ENCODE measurements around the gene GRM8.
"Not testable (repeated sequence)": the region's sequence is repeated elsewhere in the genome, so short reads cannot be mapped to it uniquely, and the experiment has no call there.

Gene GRM8

DNA sequence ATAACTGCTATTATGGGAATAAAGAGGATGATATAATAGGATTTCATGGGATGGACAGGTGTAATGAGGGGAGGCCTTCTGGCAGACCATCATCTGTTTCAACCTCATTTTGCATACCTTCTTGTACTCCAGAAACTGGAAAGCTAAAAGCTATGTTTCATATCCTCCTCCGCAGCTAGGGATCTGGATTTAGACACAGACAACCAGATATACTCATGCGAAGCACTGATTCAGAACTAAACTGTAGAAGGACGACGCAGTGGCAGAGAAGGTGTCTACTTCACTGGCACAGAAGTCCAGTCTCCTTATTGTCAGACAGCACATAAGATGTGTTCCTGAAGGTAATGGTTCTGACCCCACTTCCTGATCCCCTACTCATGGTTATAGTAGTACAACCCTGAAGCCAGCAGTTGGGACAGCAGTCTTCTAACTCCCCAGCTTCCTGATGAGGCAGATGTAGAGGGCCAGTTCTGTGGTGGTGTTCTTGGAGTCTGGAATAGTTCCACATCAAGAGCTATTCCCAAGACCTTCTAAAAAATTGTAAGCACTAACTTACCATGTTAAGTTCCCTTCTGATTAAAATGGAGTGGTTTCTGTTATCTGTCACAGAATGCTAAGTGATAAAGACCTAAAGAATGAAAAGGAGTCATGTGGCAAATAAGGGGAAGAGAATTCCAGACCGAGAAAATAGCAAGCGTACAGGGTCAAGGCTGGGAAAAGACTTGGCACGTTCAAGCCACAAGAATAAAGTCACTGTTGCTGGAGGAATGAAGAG is 550.3 kb downstream of the GRM8 start:
- no peak for DNase-seq

DNA sequence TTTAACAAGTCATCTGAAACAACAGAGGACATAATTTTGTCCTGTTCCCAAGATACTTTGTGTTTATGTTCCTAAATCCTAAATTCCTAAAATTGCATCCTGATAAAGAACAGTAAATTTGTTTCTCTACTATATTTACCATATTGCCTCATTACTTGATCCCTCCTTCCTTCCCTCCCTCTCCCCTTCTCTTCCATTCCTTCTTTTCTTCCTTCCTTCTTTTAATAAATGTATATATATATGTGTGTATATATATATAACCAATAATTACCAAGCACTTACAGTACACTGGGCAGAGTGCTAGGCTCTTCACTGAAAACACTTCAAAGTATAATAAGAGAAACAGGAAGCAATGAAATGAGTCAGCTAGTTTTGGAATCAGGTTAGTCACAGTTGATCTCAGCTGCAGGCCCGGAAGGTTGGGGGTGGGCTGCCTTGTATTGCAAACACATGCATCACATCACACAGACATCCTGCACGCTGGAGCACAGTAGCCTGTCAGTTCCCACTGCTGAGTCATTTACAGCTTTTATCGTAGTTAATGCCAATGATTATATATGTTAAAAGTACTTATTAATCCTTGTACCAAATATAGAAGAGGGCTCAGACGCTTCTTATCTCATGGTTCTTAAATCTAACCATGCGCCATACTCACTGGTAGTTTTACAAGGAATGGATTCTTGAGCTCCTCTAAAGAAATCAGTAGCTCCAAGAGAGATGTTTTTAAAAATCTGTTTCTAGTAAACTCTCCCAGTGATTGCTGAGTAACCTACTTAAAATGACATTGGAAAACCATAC is 551.7 kb downstream of the GRM8 start:
- peak; percentile 76 to 85 for DNase-seq

DNA sequence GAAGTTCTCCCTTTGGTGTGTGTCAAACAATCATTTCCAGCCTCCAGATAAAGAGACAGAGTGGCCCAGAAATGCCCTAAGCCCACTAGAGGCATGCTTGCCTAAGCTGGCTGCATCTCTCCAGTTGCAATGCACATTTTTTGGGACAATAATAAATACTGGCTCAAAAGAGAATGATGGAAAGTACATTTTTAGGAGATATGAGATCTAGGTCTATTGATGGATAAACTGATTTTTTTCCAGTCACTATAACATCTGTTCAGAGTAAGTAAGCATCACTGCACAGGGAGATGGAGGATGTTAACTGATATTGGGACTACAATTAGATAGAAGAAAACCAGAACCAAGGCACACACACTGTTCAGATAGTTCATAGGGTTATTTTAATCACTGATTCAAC is 553.0 kb downstream of the GRM8 start:
- no peak for DNase-seq

DNA sequence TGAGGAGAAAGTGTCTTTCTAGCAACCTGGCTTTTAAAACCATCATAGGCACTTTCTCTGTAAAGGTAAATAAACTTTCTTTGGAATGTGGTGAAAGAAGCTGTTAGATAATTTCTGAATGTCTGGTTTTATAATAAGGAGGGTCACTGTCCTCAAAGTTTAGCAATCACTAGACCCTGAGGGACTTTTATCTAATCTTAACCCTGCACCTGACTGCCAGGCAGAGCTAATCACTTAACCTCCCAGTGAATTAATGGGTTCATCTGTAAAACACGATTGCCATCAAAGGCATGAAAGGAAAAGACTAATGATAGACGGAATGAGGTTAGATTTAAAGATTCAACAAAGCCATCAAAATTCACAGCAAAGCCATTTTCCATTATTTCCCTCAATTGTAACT is 553.8 kb downstream of the GRM8 start:
- no peak for DNase-seq

DNA sequence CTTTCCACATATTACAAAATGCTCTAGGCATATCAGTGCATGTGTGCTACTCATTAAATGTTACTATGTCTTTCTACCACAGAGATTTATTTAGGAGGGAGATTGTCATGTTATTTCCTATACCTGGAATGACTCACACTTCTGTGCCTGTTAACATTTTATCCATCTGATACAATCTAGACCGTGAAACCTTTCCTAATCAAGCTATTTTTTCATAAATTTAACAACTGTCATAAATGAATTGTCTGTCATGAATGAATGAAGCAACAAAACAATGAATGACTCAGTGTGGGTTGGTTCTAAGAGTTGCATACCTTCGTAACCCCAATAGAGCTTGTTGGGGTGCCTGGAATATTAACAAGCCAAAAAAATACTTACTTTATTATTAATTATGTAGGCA is 554.3 kb downstream of the GRM8 start:
- no peak for DNase-seq

DNA sequence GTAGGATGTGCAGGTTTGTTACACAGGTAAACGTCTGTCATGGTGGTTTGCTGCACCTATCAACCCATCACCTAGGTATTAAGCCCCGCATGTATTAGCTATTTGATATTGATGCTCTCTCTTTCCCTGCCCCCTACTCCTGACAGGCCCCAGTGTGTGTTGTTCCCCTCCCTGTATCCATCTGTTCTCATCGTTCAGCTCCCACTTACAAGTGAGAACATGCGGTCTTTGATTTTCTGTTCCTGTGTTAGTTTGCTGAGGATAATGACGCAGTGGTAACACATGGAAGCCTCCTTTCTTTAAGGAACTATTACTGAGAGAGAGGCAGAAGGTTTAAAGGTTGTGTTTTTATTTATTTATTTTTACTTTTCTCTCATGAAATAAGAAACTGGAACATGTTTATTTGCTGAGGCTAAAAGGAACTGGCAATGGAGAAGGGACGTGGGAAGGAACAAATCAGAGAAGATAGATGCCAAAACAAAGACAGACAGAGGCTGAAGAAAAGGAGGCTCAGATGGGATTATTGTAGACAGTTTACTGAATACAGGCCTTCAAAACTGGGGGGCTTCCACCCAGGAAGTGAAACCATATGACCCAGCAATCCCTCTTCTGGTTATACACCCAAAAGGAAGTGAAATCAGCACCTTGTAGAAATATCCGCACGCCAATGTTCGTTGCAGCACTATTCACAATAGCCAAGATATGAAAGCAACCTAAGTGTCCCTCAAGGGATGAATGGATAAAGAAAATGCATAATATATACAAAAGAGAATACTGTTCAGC is 556.3 kb downstream of the GRM8 start:
- DNase-seq: peak in 1 of 2 donors; percentile 16

DNA sequence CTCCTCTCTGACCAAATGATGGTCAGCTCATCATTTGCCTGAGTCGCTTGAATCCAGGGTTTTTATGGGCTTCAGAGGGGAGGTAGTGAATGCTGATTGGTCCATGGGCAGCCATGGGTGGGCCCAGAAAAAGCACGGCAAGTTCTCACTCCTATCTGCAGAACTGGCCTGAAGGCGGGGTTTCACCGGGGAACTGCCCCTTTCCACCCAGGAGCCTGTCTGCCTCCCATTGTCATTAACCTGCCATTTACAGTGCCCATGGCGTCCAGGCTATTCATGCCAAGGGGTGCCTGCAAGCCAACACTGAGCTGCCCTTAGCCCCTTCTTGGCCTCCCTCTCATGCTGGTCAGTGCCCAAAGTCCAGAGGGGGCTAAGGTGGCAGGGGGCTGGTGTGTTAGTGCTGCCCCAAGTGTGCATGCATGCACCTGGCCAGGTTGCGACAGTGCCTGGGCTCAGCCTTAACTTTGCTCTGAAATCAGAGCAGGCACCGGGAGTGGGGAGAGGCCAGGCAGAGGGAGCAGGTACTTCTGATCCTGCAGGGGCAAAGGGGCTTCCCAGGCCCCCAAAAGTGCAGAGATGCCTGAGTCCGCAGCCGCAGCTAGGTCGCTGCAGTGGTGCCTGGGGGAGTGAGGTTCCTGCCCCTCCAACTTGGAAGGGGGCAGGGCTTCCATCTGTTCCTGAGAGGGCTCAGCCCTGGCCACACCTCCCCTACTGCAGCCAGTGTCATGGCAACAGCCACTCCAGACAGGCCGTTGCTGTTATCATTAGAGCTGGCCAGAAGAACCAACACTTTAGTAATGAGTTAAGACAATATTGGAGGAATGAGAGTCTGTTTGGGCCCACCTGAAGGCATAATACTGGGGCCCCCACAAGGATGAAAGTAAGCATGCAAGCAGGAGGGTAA is 561.6 kb downstream of the GRM8 start:
- DNase-seq: no peak

DNA sequence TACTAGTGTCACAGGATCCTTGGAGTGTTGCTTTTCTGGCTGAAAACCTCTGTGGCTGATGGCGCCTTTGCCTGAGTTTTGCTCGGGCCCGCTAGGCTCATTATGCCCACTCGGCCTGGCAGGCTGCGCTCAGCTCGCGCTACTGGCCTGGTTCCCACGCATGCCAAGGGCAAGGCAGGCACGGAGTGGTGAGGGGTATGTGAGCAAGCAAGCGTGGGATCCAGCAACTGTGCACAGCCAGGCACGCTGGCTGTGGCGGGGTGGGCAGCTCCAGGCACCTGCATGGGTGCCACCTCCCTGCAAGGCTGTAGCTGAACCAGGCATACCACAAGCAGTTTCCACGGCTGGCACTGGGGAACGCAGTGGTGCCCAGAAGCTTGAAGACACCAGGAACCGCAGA is 562.6 kb downstream of the GRM8 start:
- no peak for DNase-seq

DNA sequence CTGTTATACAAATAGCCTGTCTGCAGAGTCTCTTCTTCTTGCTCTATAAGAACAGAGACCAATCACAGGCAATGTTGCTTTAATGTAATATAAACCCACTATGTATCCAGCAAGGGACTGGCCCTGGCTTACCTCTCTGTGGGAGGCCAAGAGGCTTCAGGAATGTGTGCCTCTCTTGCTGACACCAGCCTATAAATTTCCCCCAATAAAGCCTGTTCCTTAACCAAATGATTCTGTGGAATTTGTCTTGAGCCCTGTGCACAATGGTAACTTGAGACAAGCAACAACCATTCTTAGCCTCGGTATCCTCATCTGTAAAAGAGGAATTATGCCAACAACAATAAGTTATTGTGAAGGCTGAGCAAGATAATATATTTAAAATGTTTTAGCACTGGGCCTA is 563.7 kb downstream of the GRM8 start:
- DNase-seq: no peak

DNA sequence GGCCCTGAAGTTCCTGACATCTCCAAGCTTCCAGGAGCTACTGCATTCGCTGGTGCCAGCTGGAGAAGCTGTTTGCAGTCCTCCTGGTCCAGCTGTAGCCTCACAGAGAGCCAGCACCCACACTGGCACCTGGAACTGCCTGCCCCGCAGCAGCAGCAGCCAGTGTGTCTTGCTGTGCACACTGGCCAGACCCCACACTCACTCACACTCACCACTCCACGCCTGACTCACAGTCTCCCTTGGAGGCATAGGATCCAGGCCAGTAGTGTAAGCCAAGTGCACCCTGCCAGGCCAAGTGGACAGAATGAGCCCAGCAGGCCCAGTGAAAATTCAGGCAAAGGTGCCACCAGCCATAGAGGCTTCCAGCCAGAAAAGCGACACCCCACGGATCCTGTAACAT is 566.3 kb downstream of the GRM8 start:
- no peak for DNase-seq

DNA sequence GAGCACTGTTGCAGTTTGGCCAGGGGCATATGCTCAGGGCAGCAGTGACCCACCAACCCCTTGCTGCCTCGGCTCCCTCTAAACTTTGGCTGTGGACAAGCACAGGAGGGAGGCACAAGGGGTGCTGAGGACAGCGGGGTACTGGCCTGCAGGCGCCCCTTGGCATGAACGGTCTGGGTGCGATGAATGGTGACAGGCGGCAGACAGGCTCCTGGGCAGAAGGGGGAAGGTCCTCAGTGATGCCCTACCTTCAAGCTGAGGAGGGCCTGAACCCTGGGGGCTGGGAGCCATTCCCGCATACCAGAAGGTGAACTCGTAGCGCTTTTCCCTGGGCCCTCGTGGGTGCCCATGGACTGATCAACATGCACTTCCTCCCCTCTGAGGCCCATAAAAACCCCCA is 567.1 kb downstream of the GRM8 start:
- DNase-seq: no peak

DNA sequence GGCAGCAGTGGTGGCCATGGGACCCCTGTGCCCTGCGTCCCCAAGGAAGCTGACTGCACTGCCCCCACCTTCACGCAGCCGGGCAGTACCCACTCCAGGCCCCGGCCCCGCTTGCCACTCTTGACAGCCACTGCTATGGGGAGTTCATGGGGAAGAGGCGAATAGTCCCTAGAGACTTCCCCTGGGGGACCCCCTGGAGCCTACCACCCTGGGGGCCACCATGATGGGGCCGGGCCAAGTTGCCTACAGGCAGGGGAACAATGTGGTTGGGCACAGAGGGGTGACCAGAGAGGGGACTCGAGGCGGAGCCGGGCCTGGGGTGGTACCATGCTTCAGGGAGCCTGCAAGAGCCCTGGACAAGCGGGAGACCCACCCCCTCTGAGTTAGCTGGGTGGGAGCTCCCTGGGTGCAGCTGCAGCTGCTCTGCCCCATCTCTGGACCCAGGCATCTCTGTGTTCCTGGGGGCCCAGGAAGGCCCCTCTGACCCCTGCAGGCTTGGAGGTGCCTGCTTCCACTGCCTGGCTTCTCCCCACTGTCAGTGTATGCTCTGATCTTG is 567.6 kb downstream of the GRM8 start:
- no peak for DNase-seq

DNA sequence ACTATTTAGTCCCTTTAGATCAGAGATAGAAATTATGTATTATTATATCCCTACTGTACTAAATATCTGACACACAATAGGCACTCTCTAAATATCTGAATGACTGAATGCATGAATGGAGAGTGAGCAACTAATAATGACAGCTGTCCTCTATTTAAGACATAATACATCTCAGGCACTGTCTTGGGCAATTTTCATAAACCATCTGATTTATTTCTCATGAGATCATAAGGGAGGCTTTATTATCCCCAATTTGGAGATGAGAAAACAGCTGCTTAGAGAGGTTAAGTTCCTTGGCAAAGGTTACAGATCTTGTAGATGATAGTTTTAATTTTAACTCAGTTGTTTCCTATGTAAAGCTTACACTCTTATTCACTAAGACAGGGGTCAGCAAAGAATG is 570.6 kb downstream of the GRM8 start:
- no peak for DNase-seq

DNA sequence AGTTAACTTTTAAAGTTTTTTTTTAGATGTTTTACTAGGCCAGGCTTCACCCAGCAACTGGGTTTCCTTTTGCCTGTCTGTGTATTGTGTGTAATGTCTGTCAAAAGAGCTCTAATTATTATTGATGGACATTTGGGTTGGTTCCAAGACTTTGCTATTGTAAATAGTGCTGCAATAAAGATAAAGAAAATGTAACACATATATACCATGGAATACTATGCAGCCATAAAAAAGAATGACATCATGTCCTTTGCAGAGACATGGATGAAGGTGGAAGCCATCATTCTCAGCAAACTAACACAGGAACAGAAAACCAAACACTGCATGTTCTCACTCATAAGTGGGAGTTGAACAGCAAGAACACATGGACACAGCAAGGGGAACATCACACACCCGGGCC is 584.0 kb downstream of the GRM8 start:
- DNase-seq: not testable (repeated sequence)

DNA sequence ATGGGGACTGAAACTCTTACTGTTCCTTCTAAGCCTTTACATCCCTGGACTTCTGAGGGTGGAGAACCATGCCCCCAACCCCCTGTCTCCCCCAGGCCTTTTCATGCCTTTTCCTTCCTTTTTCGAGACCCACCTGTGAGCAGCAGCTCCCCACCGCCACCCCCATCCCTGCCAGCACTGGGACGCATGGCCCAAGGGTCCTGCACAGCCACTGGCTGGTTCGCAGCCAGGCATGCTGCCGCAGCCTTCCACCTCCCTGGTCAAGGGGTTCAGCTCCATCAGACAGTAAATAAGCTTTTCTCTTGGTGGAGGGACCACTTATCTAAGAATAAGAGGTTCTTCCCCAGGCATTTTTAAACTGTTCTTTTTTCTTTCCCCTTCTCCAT is 584.4 kb downstream of the GRM8 start:
- DNase-seq: no peak

DNA sequence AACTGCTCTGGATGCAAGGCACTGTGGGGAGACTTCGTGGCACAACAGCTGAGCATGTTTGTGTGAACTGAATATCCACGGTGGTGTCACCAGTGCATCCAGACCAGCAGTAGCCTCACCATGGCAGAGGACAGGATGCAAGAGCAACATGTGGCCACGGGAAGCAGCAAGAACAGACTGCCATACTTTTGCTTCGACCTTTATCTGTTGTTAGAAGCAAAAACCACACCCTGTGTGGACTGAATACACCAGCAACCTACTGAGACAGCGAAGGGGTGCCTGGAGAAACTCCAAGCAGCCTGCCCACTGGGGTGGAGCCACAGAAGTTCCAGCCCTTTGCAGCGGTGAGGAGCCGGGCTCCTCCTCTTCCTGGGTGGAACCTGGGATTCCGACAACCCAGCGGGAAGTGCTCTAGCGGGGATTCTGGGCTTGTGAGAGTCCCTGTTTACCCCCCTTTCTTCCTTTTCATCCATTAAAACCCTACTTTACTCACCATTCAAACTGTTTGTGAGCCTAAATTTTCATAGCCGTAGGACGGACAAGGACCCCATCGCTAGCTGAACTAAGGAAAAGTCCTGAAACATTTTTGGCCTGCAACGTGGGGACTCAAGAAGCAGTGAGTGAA is 584.9 kb downstream of the GRM8 start:
- DNase-seq: no peak

DNA sequence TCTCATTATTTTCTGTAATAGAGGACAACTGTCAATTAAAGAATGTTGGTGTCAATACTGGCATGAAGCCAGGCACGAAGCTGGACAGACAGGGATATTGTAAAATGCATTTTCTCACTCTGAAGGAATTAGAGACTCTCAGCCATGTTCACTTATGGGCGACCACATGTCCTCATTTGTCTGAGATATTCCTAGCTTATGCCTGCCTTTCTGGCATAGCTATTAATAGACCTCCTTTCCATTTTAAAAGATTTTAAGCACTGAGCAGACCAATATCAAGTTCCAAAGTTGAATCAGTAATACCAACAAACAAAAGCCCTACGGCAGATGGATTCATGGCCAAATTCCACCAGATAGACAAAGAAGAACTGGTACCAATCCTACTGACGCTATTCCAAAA is 589.9 kb downstream of the GRM8 start:
- no peak for DNase-seq

DNA sequence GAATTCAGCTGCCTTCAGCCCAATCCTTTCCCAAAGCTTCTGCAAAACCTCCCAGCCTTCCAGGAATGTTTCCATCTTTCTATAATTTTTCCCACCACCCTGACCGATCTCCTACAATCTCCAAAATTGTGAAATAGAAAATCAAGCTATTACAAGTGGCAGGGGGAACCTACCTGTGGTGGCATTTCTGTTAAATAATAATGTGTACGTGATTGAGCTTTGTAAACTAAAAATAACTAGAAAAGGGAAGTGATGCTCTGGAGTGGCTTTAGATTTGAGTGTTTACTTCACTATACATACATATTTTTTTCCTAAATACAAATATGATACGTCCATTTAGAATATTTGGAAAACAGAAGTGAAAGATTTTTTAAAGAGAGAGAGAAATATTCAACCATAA is 593.6 kb downstream of the GRM8 start:
- no peak for DNase-seq

DNA sequence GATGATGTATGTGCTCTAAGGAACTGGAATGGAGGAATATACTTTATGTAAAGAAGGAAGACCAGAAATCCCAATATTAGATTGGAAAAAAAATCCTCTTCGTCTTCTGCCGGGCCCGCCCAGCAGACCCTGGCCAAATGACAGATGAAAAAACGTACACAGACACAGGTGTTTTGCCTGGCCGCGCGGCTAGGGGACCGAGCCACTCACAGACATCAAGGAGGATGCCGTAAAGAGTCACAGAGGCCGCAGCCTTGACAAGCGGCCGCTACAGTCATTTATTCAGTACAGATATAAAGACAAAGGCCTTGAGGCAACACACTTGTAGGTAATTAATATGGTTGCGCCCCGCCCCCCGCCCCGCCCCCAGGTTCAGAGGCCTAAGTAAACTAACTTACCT is 594.1 kb downstream of the GRM8 start:
- DNase-seq: no peak

DNA sequence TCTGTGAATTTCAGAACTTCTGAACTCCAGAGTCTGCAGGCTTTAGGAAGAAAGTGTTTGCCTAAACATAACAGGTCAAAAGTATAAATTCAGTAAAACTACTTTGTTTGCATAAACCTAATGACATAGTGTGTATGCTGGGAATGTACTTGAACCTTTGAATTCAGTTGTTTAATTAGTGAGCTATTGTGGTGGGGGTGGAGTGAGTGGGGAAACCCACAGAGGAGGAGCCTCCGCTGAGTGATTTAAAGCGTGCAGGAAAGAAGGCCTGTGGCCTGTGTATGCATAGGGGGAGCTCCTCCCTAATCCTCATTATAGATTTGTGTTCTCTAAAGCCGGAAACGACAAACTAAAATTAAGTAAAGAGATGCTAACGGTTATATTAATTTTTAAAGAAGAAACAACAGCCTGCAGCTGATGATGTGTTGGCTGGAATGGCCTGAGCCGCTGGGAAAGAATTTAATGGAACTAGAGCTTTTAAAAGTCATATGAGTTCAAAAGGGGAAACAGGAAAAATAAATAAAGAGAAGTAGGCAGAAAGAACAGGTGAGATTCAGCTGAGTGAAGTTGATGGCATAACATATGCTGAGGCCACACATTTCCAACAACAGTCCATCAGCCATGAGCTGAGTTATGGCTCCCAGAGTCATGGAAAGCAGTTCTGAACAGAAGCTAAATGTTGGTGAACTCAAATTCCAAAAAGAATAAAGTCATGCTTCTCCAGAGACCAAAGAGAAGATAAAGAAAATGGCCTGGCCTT is 595.0 kb downstream of the GRM8 start:
- DNase-seq: no peak

DNA sequence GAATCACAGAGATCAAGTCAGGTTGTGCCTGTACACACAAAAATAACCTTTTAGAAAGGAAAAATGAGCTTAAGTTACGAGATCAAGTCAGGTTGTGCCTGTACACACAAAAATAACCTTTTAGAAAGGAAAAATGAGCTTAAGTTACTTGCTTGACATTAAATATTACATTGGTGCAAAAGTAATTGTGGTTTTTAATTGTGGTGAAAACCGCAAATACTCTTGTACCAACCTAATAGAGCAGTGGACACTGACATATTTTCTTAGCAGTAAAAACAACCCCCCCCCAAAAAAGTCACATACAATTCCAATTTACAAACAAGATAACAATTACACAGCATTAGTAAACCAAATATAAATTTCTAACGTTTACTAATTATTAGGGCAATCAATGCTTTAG is 595.6 kb downstream of the GRM8 start:
- DNase-seq: no peak
